HG03354 (cell line): ENCODE measurements around the gene THAP7.

Experiments used
- ATAC-seq: cut with Tn5 transposase; IDR thresholded peaks from one replicate; pipeline ENCODE4 v1.9.1; 2021; ENCODE audit warnings: mild to moderate bottlenecking; ENCODE audit not compliant: unreplicated experiment, poor library complexity, severe bottlenecking

Gene THAP7

GRCh38 chr22:21032037-21032867 is 30.3 kb upstream of the THAP7 start, which contains the start of gene SLC7A4:
TSS of gene SLC7A4 (minus strand) at chr22:21032561. CDS start at chr22:21031812, 749 bp downstream.
- ATAC-seq: no peak

- no peak for ATAC-seq
These were observed 29.7 kb upstream of the THAP7 start for GRCh38 chr22:21031545-21032036.

- ATAC-seq: no peak
These were observed 29.0 kb upstream of the THAP7 start for GRCh38 chr22:21030621-21031544.

GRCh38 chr22:21030032-21030431 is 28.1 kb upstream of the THAP7 start:
- no peak for ATAC-seq

- no peak for ATAC-seq
These were observed 27.6 kb upstream of the THAP7 start for GRCh38 chr22:21029486-21030025.

GRCh38 chr22:21028277-21029251 is 26.6 kb upstream of the THAP7 start:
- no peak for ATAC-seq

- no peak for ATAC-seq
These were observed 25.1 kb upstream of the THAP7 start for GRCh38 chr22:21026783-21027692.

- ATAC-seq: no peak
These were observed 24.1 kb upstream of the THAP7 start for GRCh38 chr22:21025763-21026755.

GRCh38 chr22:21025266-21025665 is 23.3 kb upstream of the THAP7 start:
- ATAC-seq: no peak

GRCh38 chr22:21022955-21023614 is 21.2 kb upstream of the THAP7 start:
- ATAC-seq: no peak

- no peak for ATAC-seq
These were observed 20.6 kb upstream of the THAP7 start for GRCh38 chr22:21022507-21022906.

- ATAC-seq: no peak
These were observed 19.0 kb upstream of the THAP7 start for GRCh38 chr22:21020802-21021429.

- no peak for ATAC-seq
These were observed 16.4 kb upstream of the THAP7 start for GRCh38 chr22:21018314-21018713.

- ATAC-seq: no peak
These were observed 14.9 kb upstream of the THAP7 start for GRCh38 chr22:21016644-21017420.

GRCh38 chr22:21015466-21016006 is 13.6 kb upstream of the THAP7 start:
- no peak for ATAC-seq
